Tibial nerve (tissue), 3 donors: Measurements from ENCODE around the gene TNRC6C.

Experiments used
- CTCF ChIP-seq, 5 experiments: fragments of 200-600 bp in 3 of 5; fragments of 450-650 bp in 2 of 5; sonication (generic) in 3 of 5; IDR thresholded peaks; one replicate each; pipeline ENCODE4 v1.5.1; 2016 to 2019; ENCODE audit warnings: antibody characterized with exemption in 5 of 5, mild to moderate bottlenecking in 3 of 5, moderate library complexity in 2 of 5
- POLR2A ChIP-seq, 2 donors: fragments of 450-650 bp; IDR thresholded peaks; one replicate each; pipeline ENCODE4 v1.6.1; 2017; ENCODE audit warnings: antibody characterized with exemption in 2 of 2, mild to moderate bottlenecking in 2 of 2, moderate library complexity in 2 of 2

- TF ChIP-seq CTCF (IDR thresholded peaks at IDR 0.05) = no peak
- TF ChIP-seq POLR2A (IDR thresholded peaks at IDR 0.05) = no peak
Measured at GRCh38 chr17:78095035-78095434, 136.5 kb downstream of the TNRC6C start.
